GM23338 (cell line): Measurements from ENCODE around the gene WNT9A. TPM values are rescaled to one million over a fixed set of nuclear protein-coding genes. Genes with fewer than 3 reads are reported as not detected.

Source experiments
- ATAC-seq: fragments of 200-7000 bp; cut with Tn5 transposase; 3 replicates; pipeline ENCODE4 v1.9.1; 2020
- DNase-seq: peaks from one replicate; pipeline ENCODE4 v3.0.0-alpha.2; 2015; ENCODE audit warnings: low spot score
- H2AFZ ChIP-seq: fragments of 200-600 bp; sonication (generic); 2 replicates; pipeline ENCODE4 v1.8.0; 2016; ENCODE audit warnings: antibody characterized with exemption, mild to moderate bottlenecking, moderate library complexity
- H3F3A ChIP-seq: fragments of 200-600 bp; sonication (generic); replicated peaks from 2 replicates; pipeline ENCODE4 v1.8.0; 2017; ENCODE audit warnings: antibody characterized with exemption, mixed run types, low read depth
- H3K27ac ChIP-seq: fragments of 200-600 bp; sonication (generic); 2 replicates; pipeline ENCODE4 v1.6.1; 2016; ENCODE audit warnings: low read depth
- H3K27me3 ChIP-seq: fragments of 200-600 bp; sonication (generic); 2 replicates; pipeline ENCODE4 v1.8.0; 2016; ENCODE audit warnings: mild to moderate bottlenecking, mixed run types, moderate library complexity; ENCODE audit not compliant: insufficient read depth
- H3K36me3 ChIP-seq: fragments of 200-600 bp; sonication (generic); 2 replicates; pipeline ENCODE4 v1.8.0; 2016; ENCODE audit warnings: mild to moderate bottlenecking; ENCODE audit not compliant: insufficient read depth
- H3K4me1 ChIP-seq: fragments of 200-600 bp; sonication (generic); 2 replicates; pipeline ENCODE4 v1.8.0; 2016; ENCODE audit warnings: mild to moderate bottlenecking, moderate library complexity; ENCODE audit not compliant: insufficient read depth
- H3K4me2 ChIP-seq: fragments of 200-600 bp; sonication (generic); 2 replicates; pipeline ENCODE4 v1.7.1; 2017; ENCODE audit warnings: mixed run types
- H3K4me3 ChIP-seq: fragments of 200-600 bp; sonication (generic); 2 replicates; pipeline ENCODE4 v1.6.1; 2016; ENCODE audit warnings: mixed run types
- H3K79me2 ChIP-seq: fragments of 200-600 bp; sonication (generic); replicated peaks from 2 replicates; pipeline ENCODE4 v1.8.0; 2017; ENCODE audit warnings: mild to moderate bottlenecking; ENCODE audit not compliant: insufficient read depth
- H3K9me2 ChIP-seq: fragments of 200-600 bp; sonication (generic); 2 replicates; pipeline ENCODE4 v1.8.0; 2017; ENCODE audit not compliant: insufficient read depth
- H4K20me1 ChIP-seq: fragments of 200-600 bp; sonication (generic); replicated peaks from 2 replicates; pipeline ENCODE4 v1.8.0; 2017; ENCODE audit warnings: mild to moderate bottlenecking; ENCODE audit not compliant: insufficient read depth
- H3K27ac Mint-ChIP-seq: 2 replicates; pipeline ENCODE4 v1.8.0; 2020; ENCODE audit warnings: inconsistent platforms, mild to moderate bottlenecking, moderate library complexity, mixed read lengths
- H3K27me3 Mint-ChIP-seq: 3 replicates; pipeline ENCODE4 v1.8.0; 2022; ENCODE audit warnings: low read depth, mild to moderate bottlenecking, moderate library complexity, mixed read lengths, inconsistent platforms; ENCODE audit not compliant: insufficient read depth, poor library complexity
- H3K36me3 Mint-ChIP-seq: 3 replicates; pipeline ENCODE4 v1.8.0; 2021; ENCODE audit warnings: low read depth, mild to moderate bottlenecking, inconsistent platforms, moderate library complexity, mixed read lengths
- H3K4me1 Mint-ChIP-seq: 3 replicates; pipeline ENCODE4 v1.8.0; 2020; ENCODE audit warnings: mild to moderate bottlenecking, inconsistent platforms, mixed read lengths
- H3K4me3 Mint-ChIP-seq: 3 replicates; pipeline ENCODE4 v1.8.0; 2021; ENCODE audit warnings: moderate library complexity, mild to moderate bottlenecking, inconsistent platforms, mixed read lengths
- H3K9me3 Mint-ChIP-seq: 3 replicates; pipeline ENCODE4 v1.8.0; 2020; ENCODE audit warnings: moderate library complexity, mild to moderate bottlenecking, inconsistent platforms, mixed read lengths
- EZH2phosphoT487 ChIP-seq: fragments of 200-600 bp; sonication (generic); IDR thresholded peaks from one replicate; pipeline ENCODE4 v1.8.1; 2018; ENCODE audit warnings: antibody characterized with exemption; ENCODE audit not compliant: unreplicated experiment
- JUNB ChIP-seq: IDR thresholded peaks from one replicate; pipeline ENCODE4 v1.6.1; 2016; ENCODE audit warnings: antibody characterized with exemption; ENCODE audit not compliant: unreplicated experiment
- NANOG ChIP-seq: IDR thresholded peaks from 2 replicates; pipeline ENCODE4 v1.6.1; 2016; ENCODE audit warnings: antibody characterized with exemption, borderline replicate concordance
- ZNF114 ChIP-seq: fragments of 250-450 bp; sonication (Bioruptor Pico); IDR thresholded peaks from 2 replicates; pipeline ENCODE4 v1.5.0; 2020; ENCODE audit warnings: mild to moderate bottlenecking, moderate library complexity
- polyA plus RNA-seq: library from polyadenylated mRNA; unstranded; fragments of >200 nt; fragmentation: Nextera tagmentation; extraction: Ambion mirVana; gene quantifications from 2 replicates; pipeline ENCODE4 v1.2.1, GENCODE V29; 2016
- total RNA-seq: library from RNA; depleted of rRNA; stranded (reverse); fragments of >200 nt; shearing (Covaris generic); gene quantifications from 2 replicates; pipeline ENCODE4 v1.2.3, GENCODE V29; 2014
- TF ChIP-seq, protein P1 (sequence below): fragments of 250-450 bp; sonication (Bioruptor Pico); IDR thresholded peaks from 2 replicates; pipeline ENCODE4 v1.5.0; 2020; ENCODE audit warnings: mild to moderate bottlenecking, moderate library complexity

The WNT9A gene
- total and polyA plus RNA-seq, 2 experiments from 2014 or later = 0.06 to 2.0 TPM

DNA sequence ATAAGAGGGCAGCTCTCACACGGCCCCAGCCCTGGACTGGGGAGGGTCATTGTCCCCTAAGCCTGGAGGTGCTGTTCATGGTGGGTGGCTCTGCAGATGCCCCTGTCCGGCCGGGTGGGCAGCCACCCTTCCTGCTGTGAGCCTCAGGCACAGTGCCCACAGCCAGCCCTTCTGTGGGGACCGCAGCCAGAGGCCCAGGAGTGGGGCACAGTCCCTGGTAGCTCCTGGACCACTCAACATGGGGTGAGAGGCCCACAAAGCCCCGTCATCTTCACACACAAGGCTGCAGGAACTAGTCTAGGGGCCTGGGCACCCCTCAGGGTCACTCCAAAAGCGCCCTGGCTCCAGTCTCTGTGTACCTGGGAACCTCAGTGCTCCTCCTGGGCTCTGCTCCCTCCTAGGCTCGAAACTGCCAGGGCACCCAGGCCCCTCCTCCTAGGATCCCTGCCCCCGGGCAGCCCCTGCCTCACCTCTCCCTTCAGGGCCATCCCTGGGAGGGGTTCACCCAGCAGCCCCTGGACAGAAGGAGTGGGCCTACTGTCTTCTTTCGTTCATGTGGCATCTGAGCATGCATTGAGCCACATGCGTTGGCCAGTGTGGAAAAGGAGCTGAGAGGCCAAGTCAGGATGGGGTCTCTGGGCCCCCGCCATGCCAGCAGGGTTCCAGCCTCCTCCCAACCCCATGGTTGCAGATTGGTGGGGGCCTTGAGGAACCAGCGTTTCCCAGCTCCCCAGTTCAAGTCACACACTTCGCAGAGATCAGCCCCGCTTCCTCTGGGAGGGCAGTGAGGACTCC is 43.0 kb downstream of the WNT9A start (continued):
- TF ChIP-seq, protein P1, sequence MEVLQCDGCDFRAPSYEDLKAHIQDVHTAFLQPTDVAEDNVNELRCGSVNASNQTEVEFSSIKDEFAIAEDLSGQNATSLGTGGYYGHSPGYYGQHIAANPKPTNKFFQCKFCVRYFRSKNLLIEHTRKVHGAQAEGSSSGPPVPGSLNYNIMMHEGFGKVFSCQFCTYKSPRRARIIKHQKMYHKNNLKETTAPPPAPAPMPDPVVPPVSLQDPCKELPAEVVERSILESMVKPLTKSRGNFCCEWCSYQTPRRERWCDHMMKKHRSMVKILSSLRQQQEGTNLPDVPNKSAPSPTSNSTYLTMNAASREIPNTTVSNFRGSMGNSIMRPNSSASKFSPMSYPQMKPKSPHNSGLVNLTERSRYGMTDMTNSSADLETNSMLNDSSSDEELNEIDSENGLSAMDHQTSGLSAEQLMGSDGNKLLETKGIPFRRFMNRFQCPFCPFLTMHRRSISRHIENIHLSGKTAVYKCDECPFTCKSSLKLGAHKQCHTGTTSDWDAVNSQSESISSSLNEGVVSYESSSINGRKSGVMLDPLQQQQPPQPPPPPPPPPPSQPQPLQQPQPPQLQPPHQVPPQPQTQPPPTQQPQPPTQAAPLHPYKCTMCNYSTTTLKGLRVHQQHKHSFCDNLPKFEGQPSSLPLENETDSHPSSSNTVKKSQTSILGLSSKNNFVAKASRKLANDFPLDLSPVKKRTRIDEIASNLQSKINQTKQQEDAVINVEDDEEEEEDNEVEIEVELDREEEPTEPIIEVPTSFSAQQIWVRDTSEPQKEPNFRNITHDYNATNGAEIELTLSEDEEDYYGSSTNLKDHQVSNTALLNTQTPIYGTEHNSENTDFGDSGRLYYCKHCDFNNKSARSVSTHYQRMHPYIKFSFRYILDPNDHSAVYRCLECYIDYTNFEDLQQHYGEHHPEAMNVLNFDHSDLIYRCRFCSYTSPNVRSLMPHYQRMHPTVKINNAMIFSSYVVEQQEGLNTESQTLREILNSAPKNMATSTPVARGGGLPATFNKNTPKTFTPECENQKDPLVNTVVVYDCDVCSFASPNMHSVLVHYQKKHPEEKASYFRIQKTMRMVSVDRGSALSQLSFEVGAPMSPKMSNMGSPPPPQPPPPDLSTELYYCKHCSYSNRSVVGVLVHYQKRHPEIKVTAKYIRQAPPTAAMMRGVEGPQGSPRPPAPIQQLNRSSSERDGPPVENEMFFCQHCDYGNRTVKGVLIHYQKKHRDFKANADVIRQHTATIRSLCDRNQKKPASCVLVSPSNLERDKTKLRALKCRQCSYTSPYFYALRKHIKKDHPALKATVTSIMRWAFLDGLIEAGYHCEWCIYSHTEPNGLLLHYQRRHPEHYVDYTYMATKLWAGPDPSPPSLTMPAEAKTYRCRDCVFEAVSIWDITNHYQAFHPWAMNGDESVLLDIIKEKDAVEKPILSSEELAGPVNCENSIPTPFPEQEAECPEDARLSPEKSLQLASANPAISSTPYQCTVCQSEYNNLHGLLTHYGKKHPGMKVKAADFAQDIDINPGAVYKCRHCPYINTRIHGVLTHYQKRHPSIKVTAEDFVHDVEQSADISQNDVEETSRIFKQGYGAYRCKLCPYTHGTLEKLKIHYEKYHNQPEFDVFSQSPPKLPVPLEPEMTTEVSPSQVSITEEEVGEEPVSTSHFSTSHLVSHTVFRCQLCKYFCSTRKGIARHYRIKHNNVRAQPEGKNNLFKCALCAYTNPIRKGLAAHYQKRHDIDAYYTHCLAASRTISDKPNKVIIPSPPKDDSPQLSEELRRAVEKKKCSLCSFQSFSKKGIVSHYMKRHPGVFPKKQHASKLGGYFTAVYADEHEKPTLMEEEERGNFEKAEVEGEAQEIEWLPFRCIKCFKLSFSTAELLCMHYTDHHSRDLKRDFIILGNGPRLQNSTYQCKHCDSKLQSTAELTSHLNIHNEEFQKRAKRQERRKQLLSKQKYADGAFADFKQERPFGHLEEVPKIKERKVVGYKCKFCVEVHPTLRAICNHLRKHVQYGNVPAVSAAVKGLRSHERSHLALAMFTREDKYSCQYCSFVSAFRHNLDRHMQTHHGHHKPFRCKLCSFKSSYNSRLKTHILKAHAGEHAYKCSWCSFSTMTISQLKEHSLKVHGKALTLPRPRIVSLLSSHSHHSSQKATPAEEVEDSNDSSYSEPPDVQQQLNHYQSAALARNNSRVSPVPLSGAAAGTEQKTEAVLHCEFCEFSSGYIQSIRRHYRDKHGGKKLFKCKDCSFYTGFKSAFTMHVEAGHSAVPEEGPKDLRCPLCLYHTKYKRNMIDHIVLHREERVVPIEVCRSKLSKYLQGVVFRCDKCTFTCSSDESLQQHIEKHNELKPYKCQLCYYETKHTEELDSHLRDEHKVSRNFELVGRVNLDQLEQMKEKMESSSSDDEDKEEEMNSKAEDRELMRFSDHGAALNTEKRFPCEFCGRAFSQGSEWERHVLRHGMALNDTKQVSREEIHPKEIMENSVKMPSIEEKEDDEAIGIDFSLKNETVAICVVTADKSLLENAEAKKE (CRISPR knock-in tag) = no peak
- TF ChIP-seq ZNF114 (CRISPR knock-in tag) = no peak

DNA sequence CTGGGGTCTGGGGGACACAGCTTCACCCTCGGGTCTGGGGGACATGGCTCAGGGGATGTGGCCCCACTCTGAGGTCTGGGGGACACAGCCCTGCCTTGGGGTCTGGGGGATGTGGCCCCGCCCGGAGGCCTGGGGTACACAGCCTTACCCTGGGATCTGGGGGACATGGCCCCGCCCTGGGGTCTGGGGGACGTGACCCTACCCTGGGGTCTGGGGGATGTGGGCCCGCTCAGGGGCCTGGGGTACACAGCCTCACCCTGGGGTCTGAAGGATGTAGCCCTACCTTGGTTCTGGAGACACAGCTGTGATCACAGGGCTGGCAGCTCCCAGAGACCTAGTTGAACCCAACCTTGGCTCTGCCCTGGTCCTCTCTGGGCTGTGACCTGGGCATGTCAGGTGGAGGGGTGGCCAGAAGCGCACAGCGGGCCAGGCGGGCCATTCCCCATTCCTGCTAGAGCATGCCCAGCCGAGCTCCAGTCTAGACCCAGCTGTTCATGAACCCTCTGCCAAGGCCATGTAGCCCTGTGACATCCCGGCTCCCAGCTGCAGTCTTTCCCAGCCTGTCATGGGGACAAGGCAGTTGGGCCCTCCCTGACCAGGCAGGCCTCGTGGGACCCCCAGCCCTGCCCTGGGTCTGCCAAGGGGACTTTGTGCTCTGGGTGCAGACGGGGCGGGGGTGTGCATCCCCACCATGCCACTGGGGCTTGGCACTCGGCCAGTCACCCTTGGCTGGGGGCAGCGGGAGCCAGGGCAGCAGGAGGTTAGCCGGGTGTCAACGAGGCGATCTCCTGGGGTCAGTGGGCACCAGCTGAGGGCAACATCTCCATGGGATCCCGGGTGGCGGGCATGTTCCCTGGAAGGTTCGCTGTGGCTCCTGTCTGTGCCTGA is 43.9 kb downstream of the WNT9A start:
- Mint-ChIP-seq H3K36me3 (no peaks in the 10 kb centered on the region; the same call in 2 of the 3 replicates), H3K27me3 (peaks cover 12% of the 10 kb centered on the region), H3K4me1 (peaks cover 10% of the 10 kb centered on the region), H3K9me3 (no peaks in the 10 kb centered on the region), H3K4me3 (no peak overlapping the region), H3K27ac (no peak overlapping the region)
- Histone ChIP-seq H3K27me3 (no peaks in the 10 kb centered on the region), H4K20me1 (no peaks in the 10 kb centered on the region), H3K4me3 (no peak overlapping the region), H3F3A (no peaks in the 10 kb centered on the region), H3K4me2 (no peak overlapping the region), H3K9me2 (no peaks in the 10 kb centered on the region), H2AFZ (no peak overlapping the region), H3K79me2 (no peaks in the 10 kb centered on the region), H3K36me3 (no peaks in the 10 kb centered on the region), H3K4me1 (peaks cover 4% of the 10 kb centered on the region; the same call in 1 of the 2 replicates), H3K27ac (no peak overlapping the region)
- ATAC-seq (no peak), DNase-seq (no peak)
- TF ChIP-seq NANOG (no peak), JUNB (no peak), EZH2phosphoT487 (no peak)
- TF ChIP-seq, protein P1 (CRISPR knock-in tag) = no peak
